Liver (tissue), 9 donors: Measurements from ENCODE around the gene CHI3L2. TPM values are rescaled to one million over a fixed set of nuclear protein-coding genes. Genes with fewer than 3 reads are reported as not detected.

Source experiments
- DNase-seq: peaks from one replicate; pipeline ENCODE4 v3.0.0-alpha.2; 2017; ENCODE audit warnings: low spot score
- H3K27ac ChIP-seq, 2 donors: one replicate each; pipeline ENCODE4 v1.7.0; 2013; ENCODE audit warnings: inconsistent platforms in 2 of 2, low read length in 2 of 2, control low read depth in 1 of 2, low read depth in 1 of 2, mild to moderate bottlenecking in 1 of 2
- H3K27me3 ChIP-seq, 4 donors: one replicate each; pipeline versions ENCODE4 v1.6.1 to v1.7.0; 2013; ENCODE audit warnings: low read length in 3 of 4, inconsistent platforms in 1 of 4, mild to moderate bottlenecking in 1 of 4, moderate library complexity in 1 of 4; ENCODE audit not compliant: control insufficient read depth in 4 of 4, insufficient read depth in 4 of 4
- H3K36me3 ChIP-seq, 4 donors: one replicate each; pipeline versions ENCODE4 v1.6.1 to v1.7.0; 2013; ENCODE audit warnings: low read length in 3 of 4, mild to moderate bottlenecking in 3 of 4, low read depth in 1 of 4, moderate library complexity in 1 of 4; ENCODE audit not compliant: control insufficient read depth in 4 of 4, insufficient read depth in 3 of 4
- H3K4me1 ChIP-seq, 4 donors: one replicate each; pipeline versions ENCODE4 v1.6.1 to v1.7.0; 2013; ENCODE audit warnings: low read length in 3 of 4, mild to moderate bottlenecking in 3 of 4, moderate library complexity in 1 of 4; ENCODE audit not compliant: control insufficient read depth in 4 of 4, insufficient read depth in 4 of 4
- H3K4me3 ChIP-seq, 3 donors: one replicate each; pipeline versions ENCODE4 v1.6.1 to v1.7.0; 2013; ENCODE audit warnings: low read length in 3 of 3, control low read depth in 1 of 3, low read depth in 1 of 3, mild to moderate bottlenecking in 1 of 3
- H3K9ac ChIP-seq, 2 donors: one replicate each; pipeline ENCODE4 v1.7.0; 2013; ENCODE audit warnings: low read length in 2 of 2, mild to moderate bottlenecking in 2 of 2, moderate library complexity in 2 of 2, control low read depth in 1 of 2, low read depth in 1 of 2
- H3K9me3 ChIP-seq, 4 donors: one replicate each; pipeline versions ENCODE4 v1.6.1 to v1.7.0; 2013; ENCODE audit warnings: low read length in 3 of 4; ENCODE audit not compliant: control insufficient read depth in 4 of 4
- ATF3 ChIP-seq: IDR thresholded peaks from 2 replicates; pipeline ENCODE4 v1.6.1; 2016; ENCODE audit warnings: antibody characterized with exemption
- FOXA1 ChIP-seq: IDR thresholded peaks from 2 replicates; pipeline ENCODE4 v1.6.1; 2016; ENCODE audit warnings: antibody characterized with exemption
- FOXA2 ChIP-seq: IDR thresholded peaks from 2 replicates; pipeline ENCODE4 v1.6.1; 2016; ENCODE audit warnings: antibody characterized with exemption
- GABPA ChIP-seq, 2 donors: IDR thresholded peaks in 1 of 2; conservative IDR thresholded peaks in 1 of 2; 2 replicates each; pipeline ENCODE4 v1.6.1; 2016; ENCODE audit warnings: antibody characterized with exemption in 2 of 2, mild to moderate bottlenecking in 1 of 2, moderate library complexity in 1 of 2
- HNF4A ChIP-seq, 2 donors: conservative IDR thresholded peaks; 2 replicates each; pipeline ENCODE4 v1.6.1; 2016; ENCODE audit warnings: antibody characterized with exemption in 2 of 2, mild to moderate bottlenecking in 2 of 2
- HNF4G ChIP-seq: IDR thresholded peaks from 2 replicates; pipeline ENCODE4 v1.6.1; 2016; ENCODE audit warnings: antibody characterized with exemption
- JUND ChIP-seq, 2 donors: IDR thresholded peaks; 2 replicates each; pipeline ENCODE4 v1.6.1; 2016; ENCODE audit warnings: antibody characterized with exemption in 2 of 2
- NR2F2 ChIP-seq: IDR thresholded peaks from 2 replicates; pipeline ENCODE4 v1.6.1; 2016; ENCODE audit warnings: antibody characterized with exemption
- RAD21 ChIP-seq, 2 donors: IDR thresholded peaks; 2 replicates each; pipeline ENCODE4 v1.6.1; 2016; ENCODE audit warnings: antibody characterized with exemption in 2 of 2, mild to moderate bottlenecking in 2 of 2
- REST ChIP-seq: IDR thresholded peaks from 2 replicates; pipeline ENCODE4 v1.6.1; 2016; ENCODE audit warnings: antibody characterized with exemption, mild to moderate bottlenecking
- RXRA ChIP-seq, 2 donors: IDR thresholded peaks; 2 replicates each; pipeline ENCODE4 v1.6.1; 2017 to 2018; ENCODE audit warnings: antibody characterized with exemption in 2 of 2, mild to moderate bottlenecking in 1 of 2
- SP1 ChIP-seq: IDR thresholded peaks from 2 replicates; pipeline ENCODE4 v1.6.1; 2018; ENCODE audit warnings: antibody characterized with exemption, mild to moderate bottlenecking
- TAF1 ChIP-seq: conservative IDR thresholded peaks from 2 replicates; pipeline ENCODE4 v1.6.1; 2016; ENCODE audit warnings: antibody characterized with exemption, mild to moderate bottlenecking
- YY1 ChIP-seq: IDR thresholded peaks from 2 replicates; pipeline ENCODE4 v1.6.1; 2016; ENCODE audit warnings: antibody characterized with exemption, mild to moderate bottlenecking
- ZBTB33 ChIP-seq: IDR thresholded peaks from 2 replicates; pipeline ENCODE4 v1.6.1; 2016; ENCODE audit warnings: antibody characterized with exemption
- WGBS: extraction: QIAGEN DNeasy Blood & Tissue Kit; methylation state at CpG from one replicate; pipeline ENCODE4 v1.1.7; 2013; 5-methylcytosine and 5-hydroxymethylcytosine counted together
- polyA plus RNA-seq, 2 donors: library from polyadenylated mRNA; stranded (reverse) in 1 of 2; unstranded in 1 of 2; fragments of 200-250 nt in 1 of 2; fragments of >200 nt in 1 of 2; fragmentation: Nextera tagmentation in 1 of 2; extraction: Ambion mirVana in 1 of 2; gene quantifications; one replicate each; pipeline versions ENCODE4 v1.2.1 to v1.2.3, GENCODE V29; 2013 to 2015
- total RNA-seq, 2 donors: library from RNA; depleted of rRNA; stranded (reverse); fragments of >200 nt; gene quantifications; one replicate each; pipeline ENCODE4 v1.2.3, GENCODE V29; 2014
- TF ChIP-seq, protein P1 (sequence below): IDR thresholded peaks from 2 replicates; pipeline ENCODE4 v1.6.1; 2016; ENCODE audit warnings: antibody characterized with exemption
- TF ChIP-seq, protein P2 (sequence below): fragments of 150-350 bp; IDR thresholded peaks from 2 replicates; pipeline ENCODE4 v1.5.1; 2017; ENCODE audit warnings: improper control_type of control experiment, low read depth, low read length; ENCODE audit not compliant: missing input control
- donor health status: healthy.
- donor health status: healthy.
- donor health status: healthy.
- donor health status: healthy.
- donor health status: healthy.

CHI3L2 gene
- total and polyA plus RNA-seq, 4 donors, result 0.07 to 0.32 (median 0.24) TPM

DNA sequence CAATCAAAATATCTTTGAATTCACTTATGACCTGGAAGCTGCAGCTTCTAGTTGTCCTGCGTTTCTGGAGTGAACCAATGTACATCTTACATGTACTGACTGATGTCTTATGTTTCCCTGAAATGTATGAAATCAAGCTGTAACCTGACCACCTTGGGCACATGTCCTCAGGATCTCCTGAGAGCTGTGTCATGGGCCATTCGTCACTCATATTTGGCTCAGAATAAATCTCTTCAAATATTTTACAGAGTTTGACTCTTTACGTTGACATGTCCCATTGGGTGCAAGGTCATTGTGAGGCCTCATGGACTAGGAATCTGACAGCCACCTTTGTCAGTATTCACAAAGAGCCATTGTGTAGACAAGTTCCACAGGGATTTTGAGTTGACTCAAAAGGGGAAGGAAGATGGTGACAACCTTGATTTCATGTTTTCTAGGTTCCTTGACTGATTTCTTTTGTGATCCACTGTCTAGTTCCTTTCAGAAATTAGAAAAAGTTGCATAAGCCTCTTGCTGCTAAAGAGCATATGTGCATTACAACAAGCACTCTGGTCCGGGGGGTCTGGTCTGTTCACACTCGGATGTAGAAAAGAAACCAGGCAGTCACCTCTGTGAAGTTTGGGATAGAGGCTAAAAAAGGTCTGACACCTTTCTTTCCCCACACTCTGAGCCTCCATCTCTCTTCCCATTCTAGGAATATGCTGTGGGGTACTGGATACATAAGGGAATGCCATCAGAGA, 10.7 kb downstream of the CHI3L2 start:
- no peak overlapping the region for H3K9ac ChIP-seq
- TF ChIP-seq REST (no peak), FOXA1 (no peak), NR2F2 (no peak), RAD21 (IDR thresholded peaks at IDR 0.05) (no peak), HNF4G (no peak), HNF4A (conservative IDR thresholded peaks at IDR 0.05) (no peak), FOXA2 (no peak), YY1 (no peak), GABPA (IDR thresholded peaks at IDR 0.05 in 1 of 2, conservative IDR thresholded peaks at IDR 0.05 in 1 of 2) (no peak), RXRA (IDR thresholded peaks at IDR 0.05) (no peak), ATF3 (no peak), JUND (IDR thresholded peaks at IDR 0.05) (no peak), ZBTB33 (no peak), SP1 (no peak), TAF1 (no peak)
- TF ChIP-seq, protein P1, sequence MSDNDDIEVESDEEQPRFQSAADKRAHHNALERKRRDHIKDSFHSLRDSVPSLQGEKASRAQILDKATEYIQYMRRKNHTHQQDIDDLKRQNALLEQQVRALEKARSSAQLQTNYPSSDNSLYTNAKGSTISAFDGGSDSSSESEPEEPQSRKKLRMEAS, result no peak
- TF ChIP-seq, protein P2, sequence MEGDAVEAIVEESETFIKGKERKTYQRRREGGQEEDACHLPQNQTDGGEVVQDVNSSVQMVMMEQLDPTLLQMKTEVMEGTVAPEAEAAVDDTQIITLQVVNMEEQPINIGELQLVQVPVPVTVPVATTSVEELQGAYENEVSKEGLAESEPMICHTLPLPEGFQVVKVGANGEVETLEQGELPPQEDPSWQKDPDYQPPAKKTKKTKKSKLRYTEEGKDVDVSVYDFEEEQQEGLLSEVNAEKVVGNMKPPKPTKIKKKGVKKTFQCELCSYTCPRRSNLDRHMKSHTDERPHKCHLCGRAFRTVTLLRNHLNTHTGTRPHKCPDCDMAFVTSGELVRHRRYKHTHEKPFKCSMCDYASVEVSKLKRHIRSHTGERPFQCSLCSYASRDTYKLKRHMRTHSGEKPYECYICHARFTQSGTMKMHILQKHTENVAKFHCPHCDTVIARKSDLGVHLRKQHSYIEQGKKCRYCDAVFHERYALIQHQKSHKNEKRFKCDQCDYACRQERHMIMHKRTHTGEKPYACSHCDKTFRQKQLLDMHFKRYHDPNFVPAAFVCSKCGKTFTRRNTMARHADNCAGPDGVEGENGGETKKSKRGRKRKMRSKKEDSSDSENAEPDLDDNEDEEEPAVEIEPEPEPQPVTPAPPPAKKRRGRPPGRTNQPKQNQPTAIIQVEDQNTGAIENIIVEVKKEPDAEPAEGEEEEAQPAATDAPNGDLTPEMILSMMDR, result no peak
- H3K27me3 ChIP-seq, result peaks cover 0 to 4% (median 2%) of the 10 kb centered on the region in 4 donors
- no peak overlapping the region for H3K27ac ChIP-seq
- H3K4me3 ChIP-seq, result no peak overlapping the region
- WGBS, result 90% methylated on average over 5 of the region's 5 CpGs
- DNase-seq, result no peak
- no peaks in the 10 kb centered on the region for H3K36me3 ChIP-seq
- H3K4me1 ChIP-seq, result no peaks in the 10 kb centered on the region
- no peaks in the 10 kb centered on the region for H3K9me3 ChIP-seq
